ENCODE data around the gene LRRC75A.
A peak's percentile ranks its signal among the peaks of the same experiment; 100 is the strongest.

DNA sequence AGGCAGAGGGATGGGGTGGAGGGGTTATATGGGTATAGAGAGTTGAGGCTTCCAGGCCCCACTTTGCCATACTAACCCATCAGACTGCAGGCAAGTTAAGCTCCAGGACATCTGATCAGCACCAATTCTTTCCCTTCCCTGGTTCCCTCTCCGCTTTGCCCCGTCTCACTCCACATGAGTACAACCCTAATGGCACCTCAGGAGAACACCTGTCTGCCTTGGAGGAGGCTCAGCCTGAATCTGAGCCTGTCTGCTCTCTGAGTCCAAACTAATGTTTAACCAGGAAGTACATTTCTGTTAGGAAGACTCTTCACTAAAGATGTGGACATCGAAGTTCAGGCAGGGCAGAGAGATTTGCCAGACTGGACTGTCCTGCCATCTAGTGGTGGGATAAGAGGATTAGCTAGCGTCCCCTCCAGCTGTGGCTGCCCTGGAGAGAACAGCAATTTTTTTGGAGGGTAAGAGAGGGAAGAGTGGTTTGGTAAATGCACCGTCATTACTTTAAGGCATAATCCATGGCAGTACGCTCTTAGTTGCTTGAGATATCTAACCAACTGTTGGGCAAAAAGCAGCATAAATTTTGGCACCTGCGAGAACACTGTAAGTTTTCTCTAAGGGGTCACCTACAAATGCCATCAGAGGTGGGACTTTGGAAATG is 29.2 kb upstream of the LRRC75A start:
- TF ChIP-seq CTCF (IDR thresholded peaks at IDR 0.05; ENCODE audit: insufficient read depth, low read length) (peak; percentile 37), GABPA (IDR thresholded peaks at IDR 0.05; ENCODE audit: low read depth) (no peak)
